ENCODE results near the gene OPCML. TPM values are rescaled to one million over a fixed set of nuclear protein-coding genes. Genes with fewer than 3 reads are reported as not detected.

OPCML gene
- total RNA-seq, 1 experiment from 2014 or later: not detected

DNA sequence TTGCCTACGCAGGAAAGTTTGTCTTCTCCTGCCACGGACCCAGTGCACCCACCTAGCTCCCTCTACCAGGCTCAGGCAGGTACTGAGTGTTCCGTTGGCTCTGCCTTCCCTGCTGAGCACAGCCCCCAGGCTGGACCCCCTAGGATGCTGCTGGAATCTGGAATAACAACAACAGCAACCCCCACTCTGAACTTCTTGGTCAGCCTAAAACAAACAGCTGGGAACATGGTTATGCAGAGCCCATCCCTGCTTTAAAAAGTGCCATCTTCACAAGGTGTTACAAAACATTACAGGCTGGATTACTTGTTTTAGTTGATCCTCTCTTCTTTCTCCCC lies 1.8 kb downstream of the OPCML start:
- H3K27ac ChIP-seq: no peak overlapping the region
- H3K4me1 ChIP-seq (replicated peaks; ENCODE audit: insufficient read depth): no peaks in the 10 kb centered on the region
- H2AFZ ChIP-seq: no peak overlapping the region
- no peak overlapping the region for H3K4me2 ChIP-seq
- H3K36me3 ChIP-seq (ENCODE audit: low read depth): no peaks in the 10 kb centered on the region
- CTCF ChIA-PET: no interaction called here
- no peaks in the 10 kb centered on the region for H3K79me2 ChIP-seq (ENCODE audit: low read depth)
- H3K27me3 ChIP-seq (ENCODE audit: insufficient read depth, low read depth): peaks cover 69% of the 10 kb centered on the region
- POLR2A ChIA-PET (ENCODE audit: unreplicated experiment): no interaction called here
- intact Hi-C loops (cut with micrococcal nuclease; ENCODE audit: unreplicated experiment): no loop called here
- no peaks in the 10 kb centered on the region for H4K20me1 ChIP-seq (ENCODE audit: insufficient read depth)
- no peak overlapping the region for H3K4me3 ChIP-seq
- no TSS peak for BruUV-seq (replicated peaks)
- no peaks in the 10 kb centered on the region for H3K9me2 ChIP-seq (ENCODE audit: insufficient read depth)
- no peaks in the 10 kb centered on the region for H3F3A ChIP-seq (ENCODE audit: insufficient read depth, low read depth)
- TF ChIP-seq, protein P1, sequence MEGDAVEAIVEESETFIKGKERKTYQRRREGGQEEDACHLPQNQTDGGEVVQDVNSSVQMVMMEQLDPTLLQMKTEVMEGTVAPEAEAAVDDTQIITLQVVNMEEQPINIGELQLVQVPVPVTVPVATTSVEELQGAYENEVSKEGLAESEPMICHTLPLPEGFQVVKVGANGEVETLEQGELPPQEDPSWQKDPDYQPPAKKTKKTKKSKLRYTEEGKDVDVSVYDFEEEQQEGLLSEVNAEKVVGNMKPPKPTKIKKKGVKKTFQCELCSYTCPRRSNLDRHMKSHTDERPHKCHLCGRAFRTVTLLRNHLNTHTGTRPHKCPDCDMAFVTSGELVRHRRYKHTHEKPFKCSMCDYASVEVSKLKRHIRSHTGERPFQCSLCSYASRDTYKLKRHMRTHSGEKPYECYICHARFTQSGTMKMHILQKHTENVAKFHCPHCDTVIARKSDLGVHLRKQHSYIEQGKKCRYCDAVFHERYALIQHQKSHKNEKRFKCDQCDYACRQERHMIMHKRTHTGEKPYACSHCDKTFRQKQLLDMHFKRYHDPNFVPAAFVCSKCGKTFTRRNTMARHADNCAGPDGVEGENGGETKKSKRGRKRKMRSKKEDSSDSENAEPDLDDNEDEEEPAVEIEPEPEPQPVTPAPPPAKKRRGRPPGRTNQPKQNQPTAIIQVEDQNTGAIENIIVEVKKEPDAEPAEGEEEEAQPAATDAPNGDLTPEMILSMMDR (conservative IDR thresholded peaks at IDR 0.05): no peak
- no peak for TF ChIP-seq EZH2 (IDR thresholded peaks at IDR 0.05; ENCODE audit: low read depth)
- DNase-seq: no peak
- H3K9me3 ChIP-seq (ENCODE audit: insufficient read depth, low read depth): no peaks in the 10 kb centered on the region

DNA sequence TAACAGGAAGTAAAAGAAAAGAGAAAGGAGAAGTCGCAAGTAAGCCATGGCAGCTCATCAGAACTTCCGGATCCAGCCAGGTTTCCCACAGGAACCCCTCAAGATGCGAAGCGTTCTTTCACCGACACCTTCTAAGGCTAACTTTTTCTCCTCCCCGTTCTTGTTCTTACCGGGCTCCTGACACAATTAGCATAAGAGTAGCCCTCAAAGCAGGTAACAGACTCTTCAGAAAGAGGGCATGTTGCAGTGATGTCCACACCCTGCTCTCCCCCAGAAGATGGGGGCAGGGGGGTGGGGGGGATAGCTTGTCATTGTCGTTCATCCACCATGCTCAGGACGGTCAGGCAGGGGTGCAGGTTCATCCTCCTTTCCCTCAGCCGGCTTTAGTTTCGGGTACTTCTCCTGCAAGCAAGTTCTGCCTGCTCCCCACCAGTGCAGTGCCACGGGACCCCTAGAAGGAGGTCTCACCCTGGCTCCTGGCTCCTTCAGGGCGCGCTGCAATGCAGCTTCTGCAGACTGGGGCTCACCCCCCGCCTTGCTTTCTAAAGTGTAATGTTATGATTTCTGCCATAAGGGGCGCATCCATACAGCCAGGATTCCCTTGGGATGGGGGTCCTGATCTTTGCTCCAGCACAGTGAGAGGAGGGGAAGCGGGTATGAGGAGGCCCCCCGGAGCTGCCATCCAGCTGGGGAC lies 2.3 kb downstream of the OPCML start:
- no TSS peak for BruUV-seq (replicated peaks)
- no peak for DNase-seq
- H3F3A ChIP-seq (ENCODE audit: insufficient read depth, low read depth): no peaks in the 10 kb centered on the region
- H3K79me2 ChIP-seq (ENCODE audit: low read depth): no peaks in the 10 kb centered on the region
- no peak overlapping the region for H2AFZ ChIP-seq
- CTCF ChIA-PET: no interaction called here
- no peaks in the 10 kb centered on the region for H3K9me2 ChIP-seq (ENCODE audit: insufficient read depth)
- no peaks in the 10 kb centered on the region for H3K36me3 ChIP-seq (ENCODE audit: low read depth)
- no peak for TF ChIP-seq EZH2 (IDR thresholded peaks at IDR 0.05; ENCODE audit: low read depth)
- TF ChIP-seq, protein P1 (conservative IDR thresholded peaks at IDR 0.05): no peak
- H3K27me3 ChIP-seq (ENCODE audit: insufficient read depth, low read depth): peaks cover 67% of the 10 kb centered on the region
- H3K4me2 ChIP-seq: no peak overlapping the region
- H3K4me3 ChIP-seq: no peak overlapping the region
- H3K4me1 ChIP-seq (replicated peaks; ENCODE audit: insufficient read depth): no peaks in the 10 kb centered on the region
- H3K27ac ChIP-seq: no peak overlapping the region
- intact Hi-C loops (cut with micrococcal nuclease; ENCODE audit: unreplicated experiment): no loop called here
- no peaks in the 10 kb centered on the region for H4K20me1 ChIP-seq (ENCODE audit: insufficient read depth)
- POLR2A ChIA-PET (ENCODE audit: unreplicated experiment): no interaction called here
- H3K9me3 ChIP-seq (ENCODE audit: insufficient read depth, low read depth): no peaks in the 10 kb centered on the region

DNA sequence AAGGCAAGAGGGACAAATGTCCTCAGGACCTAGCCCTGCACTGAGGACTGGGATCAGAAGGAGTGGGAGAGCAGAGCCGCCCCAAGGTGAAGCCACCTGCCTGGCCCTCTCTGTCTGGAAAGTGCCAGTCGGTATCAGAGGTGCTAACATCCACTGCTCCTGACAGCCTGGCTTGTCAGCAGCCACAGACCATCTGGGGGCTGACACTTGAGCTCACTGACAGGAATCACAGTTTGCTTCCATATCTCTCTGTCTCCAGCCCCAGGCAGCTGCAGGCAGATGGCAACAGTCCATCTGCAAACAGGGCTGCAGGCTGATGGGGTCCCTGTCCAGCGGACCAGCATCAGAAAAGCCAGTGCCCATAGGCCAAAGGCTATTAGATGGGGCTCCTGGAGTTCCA lies 5.5 kb downstream of the OPCML start:
- Histone ChIP-seq H3K27ac (no peak overlapping the region), H3K9me3 (ENCODE audit: insufficient read depth, low read depth) (no peaks in the 10 kb centered on the region), H3K4me1 (replicated peaks; ENCODE audit: insufficient read depth) (no peaks in the 10 kb centered on the region), H3F3A (ENCODE audit: insufficient read depth, low read depth) (no peaks in the 10 kb centered on the region), H4K20me1 (ENCODE audit: insufficient read depth) (no peaks in the 10 kb centered on the region), H2AFZ (no peak overlapping the region), H3K9me2 (ENCODE audit: insufficient read depth) (no peaks in the 10 kb centered on the region), H3K4me3 (no peak overlapping the region), H3K79me2 (ENCODE audit: low read depth) (no peaks in the 10 kb centered on the region), H3K36me3 (ENCODE audit: low read depth) (no peaks in the 10 kb centered on the region), H3K27me3 (ENCODE audit: insufficient read depth, low read depth) (peaks cover 56% of the 10 kb centered on the region), H3K4me2 (no peak overlapping the region)
- POLR2A ChIA-PET (ENCODE audit: unreplicated experiment): no interaction called here
- intact Hi-C loops (cut with micrococcal nuclease; ENCODE audit: unreplicated experiment): no loop called here
- BruUV-seq (replicated peaks): no TSS peak
- TF ChIP-seq, protein P1 (conservative IDR thresholded peaks at IDR 0.05): no peak
- no peak for TF ChIP-seq EZH2 (IDR thresholded peaks at IDR 0.05; ENCODE audit: low read depth)
- CTCF ChIA-PET: no interaction called here
- no peak for DNase-seq

All from PC-9 (cell line).